ENCODE measurements around the gene ITPRID1.

Gene ITPRID1

DNA sequence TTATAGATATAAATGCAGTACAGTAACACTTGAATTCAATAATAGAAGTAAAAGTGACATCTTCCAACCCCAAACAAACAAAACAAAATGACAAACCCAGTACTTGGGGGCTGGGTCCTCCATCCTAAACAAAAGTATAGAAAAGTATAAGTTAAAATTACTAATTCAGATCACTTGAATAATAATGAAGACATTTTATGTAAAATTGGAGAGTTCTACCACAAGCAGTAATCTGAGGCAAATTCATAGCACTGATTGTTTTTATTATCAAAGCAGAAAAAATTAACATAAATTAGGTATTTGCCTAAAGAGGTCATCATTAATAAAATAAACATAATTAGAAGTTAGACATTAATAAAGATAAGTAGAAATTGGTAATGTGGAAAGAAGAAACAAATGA, 81.5 kb downstream of the ITPRID1 start:
- TF ChIP-seq, protein P1, sequence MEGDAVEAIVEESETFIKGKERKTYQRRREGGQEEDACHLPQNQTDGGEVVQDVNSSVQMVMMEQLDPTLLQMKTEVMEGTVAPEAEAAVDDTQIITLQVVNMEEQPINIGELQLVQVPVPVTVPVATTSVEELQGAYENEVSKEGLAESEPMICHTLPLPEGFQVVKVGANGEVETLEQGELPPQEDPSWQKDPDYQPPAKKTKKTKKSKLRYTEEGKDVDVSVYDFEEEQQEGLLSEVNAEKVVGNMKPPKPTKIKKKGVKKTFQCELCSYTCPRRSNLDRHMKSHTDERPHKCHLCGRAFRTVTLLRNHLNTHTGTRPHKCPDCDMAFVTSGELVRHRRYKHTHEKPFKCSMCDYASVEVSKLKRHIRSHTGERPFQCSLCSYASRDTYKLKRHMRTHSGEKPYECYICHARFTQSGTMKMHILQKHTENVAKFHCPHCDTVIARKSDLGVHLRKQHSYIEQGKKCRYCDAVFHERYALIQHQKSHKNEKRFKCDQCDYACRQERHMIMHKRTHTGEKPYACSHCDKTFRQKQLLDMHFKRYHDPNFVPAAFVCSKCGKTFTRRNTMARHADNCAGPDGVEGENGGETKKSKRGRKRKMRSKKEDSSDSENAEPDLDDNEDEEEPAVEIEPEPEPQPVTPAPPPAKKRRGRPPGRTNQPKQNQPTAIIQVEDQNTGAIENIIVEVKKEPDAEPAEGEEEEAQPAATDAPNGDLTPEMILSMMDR (conservative IDR thresholded peaks at IDR 0.05; ENCODE audit: low read length) = no peak
- TF ChIP-seq EZH2phosphoT487 (IDR thresholded peaks at IDR 0.05; ENCODE audit: borderline replicate concordance) = no peak
- H3K79me2 ChIP-seq (ENCODE audit: insufficient read depth, low read length) = no peaks in the 10 kb centered on the region
- no peaks in the 10 kb centered on the region for H3K27me3 ChIP-seq (ENCODE audit: insufficient read depth, low read length, poor library complexity, severe bottlenecking)
- H3K36me3 ChIP-seq (ENCODE audit: insufficient read depth, low read length) = no peaks in the 10 kb centered on the region
- H3K4me2 ChIP-seq (ENCODE audit: low read depth, low read length, poor library complexity, severe bottlenecking) = no peak overlapping the region
- no peak overlapping the region for H3K4me3 ChIP-seq (ENCODE audit: low read length, poor library complexity, severe bottlenecking)
- no peaks in the 10 kb centered on the region for H3K9me3 ChIP-seq (ENCODE audit: insufficient read depth, low read depth, low read length)
- H2AFZ ChIP-seq (ENCODE audit: low read length) = no peak overlapping the region
- no peaks in the 10 kb centered on the region for H3K4me1 ChIP-seq (ENCODE audit: insufficient read depth, low read length, poor library complexity, severe bottlenecking)
- no peaks in the 10 kb centered on the region for H4K20me1 ChIP-seq (ENCODE audit: insufficient read depth, low read length, poor library complexity, severe bottlenecking)
- H3F3A ChIP-seq (ENCODE audit: low read depth) = no peaks in the 10 kb centered on the region
- H3K9ac ChIP-seq (ENCODE audit: low read depth, low read length, poor library complexity, severe bottlenecking) = no peak overlapping the region
- H3K9me2 ChIP-seq (replicated peaks; ENCODE audit: low read depth, low read length) = no peaks in the 10 kb centered on the region

DNA sequence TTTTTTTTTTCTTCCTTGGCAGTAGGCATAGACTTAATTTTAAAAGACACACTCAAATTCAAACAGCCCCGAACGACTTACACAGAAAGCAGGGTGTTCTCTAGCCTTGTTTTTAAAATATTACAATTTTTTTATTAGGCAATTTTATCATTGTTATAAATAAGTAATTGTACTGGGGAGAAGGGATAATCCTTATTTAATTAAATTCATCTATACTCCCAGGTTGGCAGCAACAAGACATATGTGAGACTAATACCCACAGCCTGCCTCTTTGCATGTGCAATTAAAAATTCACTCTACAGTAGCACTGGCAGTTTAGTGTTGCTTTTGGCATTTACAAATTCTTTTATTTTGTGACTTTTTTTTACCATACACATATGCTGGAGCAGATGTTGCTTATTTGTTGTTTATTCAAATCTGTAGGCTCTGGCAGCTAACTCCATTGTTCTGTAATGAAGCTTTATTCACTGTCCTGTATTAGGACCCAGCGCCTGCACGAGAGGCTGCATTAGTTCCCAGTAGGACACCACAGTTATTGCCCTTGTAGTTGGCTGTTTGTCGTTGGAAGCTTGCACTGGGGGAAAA, 88.2 kb downstream of the ITPRID1 start:
- Histone ChIP-seq H2AFZ (ENCODE audit: low read length) (no peak overlapping the region), H3K9me2 (replicated peaks; ENCODE audit: low read depth, low read length) (no peaks in the 10 kb centered on the region), H3K36me3 (ENCODE audit: insufficient read depth, low read length) (no peaks in the 10 kb centered on the region), H3K9ac (ENCODE audit: low read depth, low read length, poor library complexity, severe bottlenecking) (no peak overlapping the region), H4K20me1 (ENCODE audit: insufficient read depth, low read length, poor library complexity, severe bottlenecking) (no peaks in the 10 kb centered on the region), H3F3A (ENCODE audit: low read depth) (no peaks in the 10 kb centered on the region), H3K4me1 (ENCODE audit: insufficient read depth, low read length, poor library complexity, severe bottlenecking) (no peaks in the 10 kb centered on the region), H3K27me3 (ENCODE audit: insufficient read depth, low read length, poor library complexity, severe bottlenecking) (no peaks in the 10 kb centered on the region), H3K4me2 (ENCODE audit: low read depth, low read length, poor library complexity, severe bottlenecking) (no peak overlapping the region), H3K79me2 (ENCODE audit: insufficient read depth, low read length) (no peaks in the 10 kb centered on the region), H3K9me3 (ENCODE audit: insufficient read depth, low read depth, low read length) (no peaks in the 10 kb centered on the region), H3K4me3 (ENCODE audit: low read length, poor library complexity, severe bottlenecking) (no peak overlapping the region)
- no peak for TF ChIP-seq EZH2phosphoT487 (IDR thresholded peaks at IDR 0.05; ENCODE audit: borderline replicate concordance)
- TF ChIP-seq, protein P1 (conservative IDR thresholded peaks at IDR 0.05; ENCODE audit: low read length) = no peak

DNA sequence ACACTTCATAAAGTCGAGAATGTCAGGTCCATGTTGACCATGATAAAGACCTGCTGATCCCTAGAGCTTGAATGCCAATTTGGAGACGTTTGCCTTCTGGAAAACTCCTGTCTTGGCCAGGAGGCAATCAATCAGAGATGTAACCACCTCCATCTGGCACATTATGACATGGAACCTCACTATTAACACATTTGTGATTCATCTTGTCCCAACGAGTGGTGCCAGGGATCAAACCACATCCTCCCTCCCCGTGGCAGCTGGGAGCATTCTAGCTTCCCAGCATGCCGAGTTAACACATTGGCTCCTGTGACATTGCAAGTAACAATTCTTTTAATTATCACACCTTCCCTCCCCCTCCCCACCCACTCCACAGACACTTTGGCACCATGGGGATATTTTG, 89.2 kb downstream of the ITPRID1 start:
- Histone ChIP-seq H3K79me2 (ENCODE audit: insufficient read depth, low read length) (no peaks in the 10 kb centered on the region), H3K9me2 (replicated peaks; ENCODE audit: low read depth, low read length) (no peaks in the 10 kb centered on the region), H3K4me1 (ENCODE audit: insufficient read depth, low read length, poor library complexity, severe bottlenecking) (no peaks in the 10 kb centered on the region), H3K4me2 (ENCODE audit: low read depth, low read length, poor library complexity, severe bottlenecking) (no peak overlapping the region), H3F3A (ENCODE audit: low read depth) (no peaks in the 10 kb centered on the region), H2AFZ (ENCODE audit: low read length) (no peak overlapping the region), H3K9me3 (ENCODE audit: insufficient read depth, low read depth, low read length) (no peaks in the 10 kb centered on the region), H3K27me3 (ENCODE audit: insufficient read depth, low read length, poor library complexity, severe bottlenecking) (no peaks in the 10 kb centered on the region), H3K36me3 (ENCODE audit: insufficient read depth, low read length) (no peaks in the 10 kb centered on the region), H3K4me3 (ENCODE audit: low read length, poor library complexity, severe bottlenecking) (no peak overlapping the region), H4K20me1 (ENCODE audit: insufficient read depth, low read length, poor library complexity, severe bottlenecking) (no peaks in the 10 kb centered on the region), H3K9ac (ENCODE audit: low read depth, low read length, poor library complexity, severe bottlenecking) (no peak overlapping the region)
- TF ChIP-seq, protein P1 (conservative IDR thresholded peaks at IDR 0.05; ENCODE audit: low read length) = no peak
- TF ChIP-seq EZH2phosphoT487 (IDR thresholded peaks at IDR 0.05; ENCODE audit: borderline replicate concordance) = no peak
